ENCODE measurements around the gene G3BP2.
"Not testable (repeated sequence)": the region's sequence is repeated elsewhere in the genome, so short reads cannot be mapped to it uniquely, and the experiment has no call there.

The G3BP2 gene

DNA sequence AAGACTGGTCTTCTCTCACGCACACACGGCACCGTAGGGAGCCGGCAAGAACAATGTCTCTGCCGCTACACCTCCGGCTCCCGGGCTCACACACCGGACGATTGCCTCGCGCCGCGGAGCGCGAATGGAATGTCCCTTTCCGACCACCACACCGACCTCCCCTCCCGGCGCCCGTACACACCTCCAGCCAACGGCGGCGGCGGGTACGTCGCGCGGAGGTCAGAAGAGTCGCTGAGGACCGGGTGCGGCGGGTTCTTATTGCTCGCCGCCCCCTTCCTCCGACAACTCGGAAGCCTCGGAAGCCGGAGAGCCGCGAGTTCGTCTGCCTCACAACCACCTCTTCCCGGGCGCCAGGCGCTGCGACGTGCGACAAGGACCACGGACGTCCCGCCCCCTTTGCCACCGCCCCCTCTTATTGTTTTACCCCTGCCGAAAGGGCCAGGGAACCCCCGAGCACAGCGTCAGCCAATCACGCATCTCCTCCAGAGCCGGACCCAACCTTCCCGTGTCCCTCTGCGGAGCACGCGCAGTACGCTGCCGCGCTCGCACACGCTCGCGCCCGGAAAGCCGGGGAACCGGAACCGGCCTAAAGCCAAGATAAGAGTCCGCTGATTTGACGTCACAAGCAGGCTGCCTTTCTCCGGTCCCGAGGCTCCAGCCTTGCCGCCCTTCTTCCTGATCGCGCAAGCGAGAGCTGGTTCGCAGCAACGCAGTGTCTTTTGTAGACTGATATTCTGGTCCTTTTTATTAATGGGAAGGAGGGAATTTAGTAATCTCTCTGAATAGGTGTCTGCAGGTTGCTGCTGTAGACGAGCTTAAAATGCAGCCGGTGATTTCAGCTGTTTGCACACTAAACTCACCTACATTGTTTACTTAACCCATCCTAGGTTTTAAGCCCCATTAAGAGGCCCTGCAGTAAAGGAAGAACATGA lies at the start of gene G3BP2:
Gene G3BP2, minus strand, starts transcription at position 385 of the 932 bp plus-strand sequence. CDS start 11,386 bp downstream, outside the sequence.
- peak; percentile 98 to 100 (median 99) for DNase-seq

GRCh38 chr4:75722417-75722816 lies 49.2 kb upstream of the G3BP2 start:
- DNase-seq = no peak

DNA sequence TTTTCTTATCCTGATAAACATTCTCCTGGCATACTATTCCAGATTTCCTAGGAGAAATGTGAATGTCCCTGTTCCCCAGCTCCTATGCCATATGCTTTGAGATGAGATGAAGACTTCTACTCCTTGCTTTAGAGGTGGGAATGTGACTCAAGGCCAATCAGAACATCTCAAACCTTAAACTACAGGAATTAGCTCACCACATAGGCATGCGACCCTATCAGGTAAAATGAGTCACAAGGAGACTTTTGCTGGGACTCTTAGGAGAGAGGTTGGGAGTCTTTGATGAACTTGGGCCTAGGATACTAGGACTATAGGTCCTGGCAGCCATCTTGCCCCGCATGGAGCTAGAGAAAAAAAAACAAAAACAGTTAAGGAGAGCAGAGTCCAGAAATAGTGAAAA lies 45.3 kb upstream of the G3BP2 start:
- no peak for DNase-seq

GRCh38 chr4:75717408-75717807 lies 44.2 kb upstream of the G3BP2 start:
- DNase-seq = no peak

DNA sequence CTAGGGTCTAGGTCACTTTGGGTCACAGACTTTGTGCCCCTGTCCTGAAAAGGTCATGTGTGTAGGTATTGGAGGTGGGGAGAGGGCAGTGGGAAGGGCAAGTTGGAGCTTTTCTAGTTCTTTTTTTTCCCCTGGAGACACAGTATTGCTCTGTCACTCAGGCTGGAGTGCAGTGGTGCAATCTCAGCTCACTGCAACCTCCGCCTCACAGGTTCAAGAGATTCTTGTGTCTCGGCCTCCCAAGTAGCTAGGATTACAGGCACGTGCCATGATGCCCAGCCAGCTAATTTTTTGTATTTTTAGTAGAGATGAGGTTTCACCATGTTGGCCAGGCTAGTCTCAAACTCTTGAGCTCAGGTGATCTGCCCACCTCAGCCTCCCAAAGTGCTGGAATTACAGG lies 42.8 kb upstream of the G3BP2 start:
- DNase-seq = not testable (repeated sequence)

DNA sequence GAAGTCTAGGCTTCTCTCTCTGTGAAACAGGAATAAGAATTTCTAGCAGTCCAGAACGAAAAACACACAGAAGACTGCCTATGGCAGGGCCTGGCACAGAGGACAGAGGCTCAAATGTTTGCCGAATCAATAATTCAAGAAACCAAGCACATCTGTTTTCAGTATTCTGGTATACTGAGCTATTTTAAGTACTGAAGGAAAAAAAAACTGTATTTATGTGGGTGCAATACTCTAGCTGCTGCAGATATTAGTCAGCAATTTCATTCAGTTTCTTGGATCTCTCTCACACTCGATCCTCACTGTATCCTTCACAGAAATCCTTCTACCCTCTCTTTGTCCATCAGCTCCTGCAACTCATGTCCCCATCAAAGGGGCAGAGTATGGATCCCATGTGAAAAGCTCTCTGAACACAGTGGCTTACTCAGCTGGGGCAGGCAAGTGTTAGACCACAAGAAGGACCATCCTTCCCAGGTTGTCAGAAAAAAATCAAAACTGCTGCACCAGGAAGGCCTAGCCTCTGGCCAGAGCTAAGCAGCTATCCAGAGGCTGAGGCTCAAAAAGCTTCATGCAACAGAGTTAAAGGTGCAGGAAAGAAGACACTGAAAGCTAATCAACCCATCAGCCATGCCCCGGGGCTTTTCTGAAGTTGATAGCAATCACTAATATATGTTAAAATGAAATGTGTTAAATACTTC lies 42.0 kb upstream of the G3BP2 start:
- DNase-seq = no peak

- no peak for DNase-seq
Observed at GRCh38 chr4:75714704-75715103, 41.5 kb upstream of the G3BP2 start.

- no peak for DNase-seq
Observed at GRCh38 chr4:75714011-75714410, 40.8 kb upstream of the G3BP2 start.

DNA sequence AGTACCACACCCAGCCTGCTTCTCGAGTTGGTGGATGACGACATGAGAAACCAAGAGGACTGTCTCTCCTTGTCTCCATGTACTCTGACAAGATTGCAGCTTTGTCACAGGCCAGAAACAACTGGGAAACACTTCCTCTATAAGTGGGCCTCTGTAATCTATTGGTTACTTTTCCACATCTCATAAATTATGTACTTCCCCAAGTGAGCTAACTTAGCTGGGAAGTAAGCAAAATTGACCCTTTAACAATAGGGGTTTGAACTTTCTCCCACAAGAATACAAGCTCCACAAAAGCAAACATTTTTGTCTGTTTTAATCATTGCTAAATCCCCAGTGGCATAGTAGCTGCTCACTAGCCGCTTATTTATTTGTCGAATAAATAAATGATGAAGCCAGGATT lies 37.0 kb upstream of the G3BP2 start:
- DNase-seq = no peak

DNA sequence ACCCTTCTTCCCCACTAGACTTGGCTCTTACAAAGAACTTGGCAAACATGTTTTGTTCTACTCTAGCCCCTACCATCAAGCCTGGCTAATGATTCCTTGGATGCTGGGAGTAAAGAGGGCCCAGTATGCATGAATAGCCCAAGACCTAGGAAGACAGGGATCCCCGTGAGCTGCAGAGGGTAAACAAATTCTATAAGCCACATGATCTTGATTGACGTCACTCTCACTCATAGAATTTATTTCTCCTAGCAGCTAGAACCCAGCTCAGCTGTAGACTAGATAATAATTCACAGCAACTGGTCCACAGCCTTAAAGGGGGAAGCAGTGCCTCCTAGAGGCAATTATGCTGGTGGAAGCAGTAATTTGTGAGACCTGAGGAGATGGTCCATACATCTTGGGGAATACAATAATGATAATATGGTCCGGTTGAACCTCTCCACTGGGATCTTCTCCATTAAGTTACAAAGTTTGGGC lies 35.0 kb upstream of the G3BP2 start:
- DNase-seq = no peak

- no peak for DNase-seq
Observed at GRCh38 chr4:75705198-75705977, 32.2 kb upstream of the G3BP2 start.

GRCh38 chr4:75702919-75703411 lies 29.8 kb upstream of the G3BP2 start:
- DNase-seq = no peak

- DNase-seq = no peak
Observed at GRCh38 chr4:75699299-75699698, 26.1 kb upstream of the G3BP2 start.

GRCh38 chr4:75698963-75699228 lies 25.7 kb upstream of the G3BP2 start:
- DNase-seq = no peak

DNA sequence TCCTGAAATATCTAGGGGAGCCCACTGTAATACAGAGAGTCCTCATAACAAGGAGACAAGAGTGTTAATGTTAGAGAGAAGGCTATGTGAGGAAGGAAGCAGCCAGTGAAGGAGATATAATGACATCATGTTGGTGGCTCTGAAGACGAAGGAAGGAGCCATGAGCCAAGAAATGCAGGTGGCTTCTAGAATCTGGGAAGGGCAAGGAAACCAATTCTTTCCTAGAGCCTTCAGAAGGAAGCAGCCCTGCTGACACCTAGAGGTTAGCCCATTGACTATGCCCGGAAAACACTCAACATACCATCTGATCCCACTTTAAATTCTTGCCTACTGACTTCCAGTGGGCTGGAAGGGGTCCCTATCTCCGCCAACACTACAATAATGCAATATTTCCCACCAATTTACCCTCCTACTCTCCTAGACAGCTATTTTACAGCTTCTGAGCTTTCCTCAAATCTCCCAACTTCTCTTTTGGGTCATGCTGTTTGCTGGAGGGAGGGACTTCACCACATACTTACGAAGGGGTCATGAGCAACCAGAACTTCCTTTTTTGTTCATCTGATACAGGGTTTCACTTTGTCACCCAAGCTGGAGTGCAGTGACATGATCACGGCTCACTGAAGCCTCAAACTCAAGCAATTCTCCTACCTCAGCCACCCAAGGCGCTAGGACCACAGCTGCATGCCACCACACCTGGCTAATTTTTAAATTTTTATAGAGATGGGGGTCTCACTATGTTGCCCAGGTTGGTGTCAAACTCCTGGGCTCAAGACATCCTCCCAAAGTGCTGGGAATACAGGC lies 25.2 kb upstream of the G3BP2 start:
- DNase-seq = no peak

DNA sequence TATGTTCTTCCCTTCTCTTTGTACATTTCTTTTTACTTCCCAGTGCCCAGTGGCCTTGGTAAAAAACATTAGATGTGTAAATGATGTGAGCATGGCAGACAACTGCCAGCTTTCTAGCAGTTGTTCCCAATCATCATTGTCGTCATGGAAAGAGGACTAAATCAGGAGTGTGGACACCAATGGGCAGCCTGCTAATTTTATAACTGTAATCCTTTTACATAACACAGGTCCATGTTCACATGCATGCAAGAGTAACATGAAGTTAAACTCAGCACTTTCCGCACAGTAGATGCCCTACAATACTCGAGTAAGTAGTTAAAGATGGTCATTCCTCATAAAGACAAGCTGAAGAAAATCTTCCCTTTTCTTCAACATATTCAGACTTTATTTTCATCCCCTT lies 23.4 kb upstream of the G3BP2 start:
- no peak for DNase-seq

DNA sequence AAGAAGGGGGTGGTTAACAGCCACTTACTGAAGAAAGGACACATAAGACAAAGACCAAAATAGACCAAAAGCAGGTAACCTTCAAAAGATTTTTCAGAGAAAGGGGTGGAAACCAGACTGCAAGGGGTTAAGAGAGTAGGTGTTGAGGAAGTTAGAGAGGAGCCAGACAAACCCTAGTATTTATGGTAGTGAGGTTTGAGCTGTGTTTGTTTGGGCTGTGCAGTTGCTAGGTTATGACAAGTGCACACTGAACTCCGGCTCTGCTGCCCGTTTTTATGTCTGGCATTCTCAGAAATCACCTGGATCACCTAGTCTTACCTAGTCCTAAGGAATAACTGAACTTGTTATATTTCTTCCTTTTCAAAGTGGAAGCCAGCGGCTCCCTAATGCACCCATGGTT lies 22.9 kb upstream of the G3BP2 start:
- DNase-seq = peak in 1 of 3 experiments; percentile 29

- DNase-seq = not testable (repeated sequence)
Observed at GRCh38 chr4:75692066-75692465, 18.9 kb upstream of the G3BP2 start.

GRCh38 chr4:75687125-75687524 lies 13.9 kb upstream of the G3BP2 start:
- not testable (repeated sequence) for DNase-seq

- DNase-seq = no peak
Observed at GRCh38 chr4:75686346-75686745, 13.1 kb upstream of the G3BP2 start.

- no peak for DNase-seq
Observed at GRCh38 chr4:75685546-75686189, 12.5 kb upstream of the G3BP2 start.
